Gastrocnemius medialis (tissue), 4 donors: ENCODE measurements around the gene SEMA3D. TPM values are rescaled to one million over a fixed set of nuclear protein-coding genes. Genes with fewer than 3 reads are reported as not detected.

ENCODE experiments used
- ATAC-seq, 2 donors: fragments of 150-250 bp; one replicate each; pipeline ENCODE4 v1.9.1; 2016
- DNase-seq, 2 donors: peaks; one replicate each; pipeline ENCODE4 v3.0.0-alpha.2; 2019
- H3K27ac ChIP-seq, 4 donors: fragments of 200-600 bp; sonication (generic); 1 replicate in 1 of 4; 2 replicates in 3 of 4; pipeline ENCODE4 v1.5.1; 2016 to 2018; ENCODE audit warnings: mild to moderate bottlenecking in 2 of 4, moderate library complexity in 1 of 4
- H3K27me3 ChIP-seq, 3 donors: fragments of 200-600 bp; sonication (generic) in 2 of 3; 1 replicate in 1 of 3; 2 replicates in 2 of 3; pipeline versions ENCODE4 v1.5.1 to v1.6.0; 2016 to 2019; ENCODE audit warnings: mild to moderate bottlenecking in 1 of 3, moderate library complexity in 1 of 3
- H3K36me3 ChIP-seq, 2 donors: fragments of 200-600 bp; sonication (generic) in 1 of 2; one replicate each; pipeline ENCODE4 v1.5.1; 2017 to 2018
- H3K4me1 ChIP-seq, 2 donors: fragments of 200-600 bp; sonication (generic) in 1 of 2; one replicate each; pipeline ENCODE4 v1.5.1; 2016 to 2017; ENCODE audit warnings: mild to moderate bottlenecking in 2 of 2
- H3K4me3 ChIP-seq, 4 donors: fragments of 200-600 bp; sonication (generic) in 3 of 4; 1 replicate in 1 of 4; 2 replicates in 3 of 4; pipeline ENCODE4 v1.5.1; 2016 to 2019; ENCODE audit warnings: mild to moderate bottlenecking in 2 of 4
- H3K9me3 ChIP-seq, 3 donors: fragments of 200-600 bp; sonication (generic) in 2 of 3; 1 replicate in 1 of 3; 2 replicates in 2 of 3; pipeline ENCODE4 v1.5.1; 2016 to 2019
- POLR2A ChIP-seq, 2 donors: fragments of 450-650 bp; IDR thresholded peaks; one replicate each; pipeline ENCODE4 v1.6.1; 2017; ENCODE audit warnings: antibody characterized with exemption in 2 of 2, mild to moderate bottlenecking in 2 of 2, moderate library complexity in 2 of 2
- in situ Hi-C, 4 donors: fragments of 200-750 bp; cut with MboI; loops; one replicate each; pipeline versions ENCODE4 v1.15.0 to v1.8.0; 2017; ENCODE audit warnings: low sequenced_read_pairs in 4 of 4
- intact Hi-C: fragments of 100-400 bp; cut with DNase I; formaldehyde crosslinking; loops from one replicate; pipeline ENCODE4 v1.15.1; 2023; ENCODE audit warnings: low total_unique reads
- total RNA-seq, 4 donors: library from RNA; depleted of rRNA; stranded (reverse); fragments of >200 nt; gene quantifications; one replicate each; pipeline versions ENCODE4 v1.1.0 to v1.2.3, GENCODE V29; 2016
- TF ChIP-seq, protein P1 (sequence below), 5 experiments: fragments of 450-650 bp in 3 of 5; fragments of 200-600 bp in 2 of 5; sonication (generic) in 2 of 5; IDR thresholded peaks in 4 of 5; conservative IDR thresholded peaks in 1 of 5; 1 replicate in 4 of 5; 2 replicates in 1 of 5; pipeline ENCODE4 v1.5.1; 2016 to 2019; ENCODE audit warnings: antibody characterized with exemption in 5 of 5, mild to moderate bottlenecking in 3 of 5, moderate library complexity in 3 of 5

Gene SEMA3D
- total RNA-seq, 4 donors from 2014 or later, result 0.75 TPM; not detected in 3

DNA sequence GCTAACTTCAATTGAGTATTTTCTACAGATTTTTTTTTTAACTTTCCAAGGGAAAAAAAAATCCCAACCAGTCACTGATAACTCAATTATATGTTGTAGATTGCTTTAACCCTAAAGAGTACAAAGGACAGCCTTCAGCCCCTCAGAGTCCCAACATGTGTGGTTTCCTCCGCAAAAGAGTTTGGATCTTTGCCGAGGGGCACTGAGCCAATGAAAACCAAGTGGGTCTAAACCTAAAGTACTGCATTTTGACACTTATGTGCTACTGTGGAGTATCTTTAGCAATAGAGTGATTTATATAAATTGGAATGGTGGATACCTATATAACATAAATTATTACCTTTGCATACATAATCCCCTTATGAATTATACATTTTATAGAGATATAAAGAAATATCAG lies 91.5 kb downstream of the SEMA3D start:
- ATAC-seq (no peak), DNase-seq (no peak)
- no peak for TF ChIP-seq POLR2A (IDR thresholded peaks at IDR 0.05)
- TF ChIP-seq, protein P1, sequence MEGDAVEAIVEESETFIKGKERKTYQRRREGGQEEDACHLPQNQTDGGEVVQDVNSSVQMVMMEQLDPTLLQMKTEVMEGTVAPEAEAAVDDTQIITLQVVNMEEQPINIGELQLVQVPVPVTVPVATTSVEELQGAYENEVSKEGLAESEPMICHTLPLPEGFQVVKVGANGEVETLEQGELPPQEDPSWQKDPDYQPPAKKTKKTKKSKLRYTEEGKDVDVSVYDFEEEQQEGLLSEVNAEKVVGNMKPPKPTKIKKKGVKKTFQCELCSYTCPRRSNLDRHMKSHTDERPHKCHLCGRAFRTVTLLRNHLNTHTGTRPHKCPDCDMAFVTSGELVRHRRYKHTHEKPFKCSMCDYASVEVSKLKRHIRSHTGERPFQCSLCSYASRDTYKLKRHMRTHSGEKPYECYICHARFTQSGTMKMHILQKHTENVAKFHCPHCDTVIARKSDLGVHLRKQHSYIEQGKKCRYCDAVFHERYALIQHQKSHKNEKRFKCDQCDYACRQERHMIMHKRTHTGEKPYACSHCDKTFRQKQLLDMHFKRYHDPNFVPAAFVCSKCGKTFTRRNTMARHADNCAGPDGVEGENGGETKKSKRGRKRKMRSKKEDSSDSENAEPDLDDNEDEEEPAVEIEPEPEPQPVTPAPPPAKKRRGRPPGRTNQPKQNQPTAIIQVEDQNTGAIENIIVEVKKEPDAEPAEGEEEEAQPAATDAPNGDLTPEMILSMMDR (IDR thresholded peaks at IDR 0.05 in 4 of 5, conservative IDR thresholded peaks at IDR 0.05 in 1 of 5), result no peak
- intact Hi-C loops, result no loop called here
- H3K4me3 ChIP-seq, result no peak overlapping the region
- H3K27me3 ChIP-seq, result no peaks in the 10 kb centered on the region
- in situ Hi-C loops, result no loop called here
- no peak overlapping the region for H3K27ac ChIP-seq
- H3K9me3 ChIP-seq, result no peaks in the 10 kb centered on the region
- H3K4me1 ChIP-seq, result no peaks in the 10 kb centered on the region
- no peaks in the 10 kb centered on the region for H3K36me3 ChIP-seq

DNA sequence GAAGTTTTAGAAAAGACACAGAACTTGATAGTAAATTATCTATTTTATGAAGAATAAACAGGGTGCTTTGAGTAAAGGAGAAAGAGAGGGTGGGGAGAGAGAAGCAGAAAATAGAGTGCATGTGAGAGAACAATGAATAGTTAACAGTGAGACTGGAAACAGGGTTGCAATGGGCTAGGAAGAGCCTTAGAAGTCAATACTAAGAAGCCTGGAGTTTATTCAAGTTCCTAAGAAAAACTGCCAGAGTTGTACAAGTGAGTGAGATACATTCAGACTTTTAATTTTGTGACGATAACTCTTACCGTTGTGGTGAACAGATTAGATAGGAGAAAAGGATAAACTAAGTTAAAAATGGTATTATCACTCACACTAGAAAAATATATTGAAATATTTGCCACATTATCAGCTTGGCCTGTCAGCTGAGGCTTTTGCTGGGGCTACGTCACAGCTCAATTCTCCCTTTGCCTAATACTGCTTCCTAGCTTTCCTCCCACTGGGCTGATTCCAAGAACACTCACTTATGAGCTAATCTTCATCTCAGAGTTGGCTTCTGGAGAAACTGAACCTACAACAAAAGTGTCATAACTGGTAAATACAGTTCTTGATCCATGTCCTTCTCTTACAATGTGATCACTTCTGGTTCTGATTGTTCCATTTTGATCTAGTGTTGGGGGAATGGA lies 92.7 kb downstream of the SEMA3D start:
- ATAC-seq (no peak), DNase-seq (no peak)
- no peaks in the 10 kb centered on the region for H3K4me1 ChIP-seq
- TF ChIP-seq POLR2A (IDR thresholded peaks at IDR 0.05), result no peak
- TF ChIP-seq, protein P1 (IDR thresholded peaks at IDR 0.05 in 4 of 5, conservative IDR thresholded peaks at IDR 0.05 in 1 of 5), result no peak
- H3K4me3 ChIP-seq, result no peak overlapping the region
- H3K27me3 ChIP-seq, result no peaks in the 10 kb centered on the region
- intact Hi-C loops, result no loop called here
- in situ Hi-C loops, result no loop called here
- H3K9me3 ChIP-seq, result no peaks in the 10 kb centered on the region
- no peak overlapping the region for H3K27ac ChIP-seq
- H3K36me3 ChIP-seq, result no peaks in the 10 kb centered on the region

DNA sequence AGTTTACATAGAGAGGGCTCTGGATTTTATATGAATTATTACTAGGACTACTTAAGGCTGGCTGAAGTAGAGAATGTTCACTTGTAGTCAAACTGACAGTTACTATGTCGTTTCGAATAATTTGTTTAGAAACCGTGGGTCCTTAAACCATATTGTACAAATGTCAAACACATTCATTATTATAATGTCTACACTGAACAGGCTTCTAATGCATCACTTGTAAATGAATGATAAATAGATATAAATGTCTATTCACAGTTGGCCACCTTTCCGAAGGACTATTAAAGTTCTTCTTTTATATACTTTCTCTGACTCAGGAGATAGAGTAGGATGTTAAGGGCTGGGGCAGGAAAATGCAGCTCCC lies 95.3 kb downstream of the SEMA3D start:
- H3K4me1 ChIP-seq, result no peaks in the 10 kb centered on the region
- no peaks in the 10 kb centered on the region for H3K9me3 ChIP-seq
- in situ Hi-C loops (no loop called here), intact Hi-C loops (no loop called here)
- TF ChIP-seq POLR2A (IDR thresholded peaks at IDR 0.05), result no peak
- TF ChIP-seq, protein P1 (IDR thresholded peaks at IDR 0.05 in 4 of 5, conservative IDR thresholded peaks at IDR 0.05 in 1 of 5), result no peak
- H3K36me3 ChIP-seq, result no peaks in the 10 kb centered on the region
- no peak overlapping the region for H3K27ac ChIP-seq
- ATAC-seq (no peak), DNase-seq (no peak)
- no peak overlapping the region for H3K4me3 ChIP-seq
- no peaks in the 10 kb centered on the region for H3K27me3 ChIP-seq

DNA sequence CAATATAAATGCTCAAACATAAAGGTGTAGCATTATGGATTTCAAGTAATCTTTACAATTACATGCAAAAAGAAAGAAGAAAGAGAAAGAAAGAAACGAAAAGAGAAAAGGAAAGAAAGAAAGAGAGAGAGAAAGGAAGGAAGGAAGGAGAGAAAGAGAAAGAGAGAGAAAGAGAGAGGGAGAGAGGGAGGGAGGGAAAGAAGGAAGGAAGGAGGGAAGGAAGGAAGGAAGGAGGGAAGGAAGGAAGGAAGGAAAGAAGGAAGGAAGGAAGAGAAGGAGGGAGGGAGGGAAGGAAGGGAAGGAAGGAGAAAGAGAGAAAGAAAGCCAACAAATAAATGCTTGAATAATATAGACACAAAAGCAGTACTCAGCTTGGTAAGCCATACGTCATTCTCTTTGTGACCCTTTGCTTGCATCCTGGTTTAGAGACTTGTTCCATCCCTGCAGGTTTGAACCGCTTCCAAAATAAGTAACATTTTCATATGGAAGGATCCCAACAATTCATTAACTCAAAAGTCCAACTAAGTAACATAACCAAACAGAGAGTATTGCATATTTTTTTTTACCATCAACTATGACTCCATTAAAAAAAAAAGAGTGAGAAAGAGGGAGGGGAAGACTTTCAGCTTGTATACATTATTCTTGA lies 95.8 kb downstream of the SEMA3D start:
- Histone ChIP-seq H3K9me3 (no peaks in the 10 kb centered on the region), H3K27me3 (no peaks in the 10 kb centered on the region), H3K4me3 (no peak overlapping the region), H3K4me1 (no peaks in the 10 kb centered on the region), H3K36me3 (no peaks in the 10 kb centered on the region), H3K27ac (no peak overlapping the region)
- in situ Hi-C loops (no loop called here), intact Hi-C loops (no loop called here)
- DNase-seq (no peak), ATAC-seq (no peak)
- TF ChIP-seq, protein P1 (IDR thresholded peaks at IDR 0.05 in 4 of 5, conservative IDR thresholded peaks at IDR 0.05 in 1 of 5), result no peak
- no peak for TF ChIP-seq POLR2A (IDR thresholded peaks at IDR 0.05)
